Activated T-cell treated with anti-CD3 and anti-CD28 coated beads for 1 hour (primary cell): ENCODE measurements around the gene KIF21A.

Source experiments
- DNase-seq: peaks from one replicate; pipeline ENCODE4 v3.0.0-alpha.2; 2020; ENCODE audit warnings: low read depth

The KIF21A gene

DNA sequence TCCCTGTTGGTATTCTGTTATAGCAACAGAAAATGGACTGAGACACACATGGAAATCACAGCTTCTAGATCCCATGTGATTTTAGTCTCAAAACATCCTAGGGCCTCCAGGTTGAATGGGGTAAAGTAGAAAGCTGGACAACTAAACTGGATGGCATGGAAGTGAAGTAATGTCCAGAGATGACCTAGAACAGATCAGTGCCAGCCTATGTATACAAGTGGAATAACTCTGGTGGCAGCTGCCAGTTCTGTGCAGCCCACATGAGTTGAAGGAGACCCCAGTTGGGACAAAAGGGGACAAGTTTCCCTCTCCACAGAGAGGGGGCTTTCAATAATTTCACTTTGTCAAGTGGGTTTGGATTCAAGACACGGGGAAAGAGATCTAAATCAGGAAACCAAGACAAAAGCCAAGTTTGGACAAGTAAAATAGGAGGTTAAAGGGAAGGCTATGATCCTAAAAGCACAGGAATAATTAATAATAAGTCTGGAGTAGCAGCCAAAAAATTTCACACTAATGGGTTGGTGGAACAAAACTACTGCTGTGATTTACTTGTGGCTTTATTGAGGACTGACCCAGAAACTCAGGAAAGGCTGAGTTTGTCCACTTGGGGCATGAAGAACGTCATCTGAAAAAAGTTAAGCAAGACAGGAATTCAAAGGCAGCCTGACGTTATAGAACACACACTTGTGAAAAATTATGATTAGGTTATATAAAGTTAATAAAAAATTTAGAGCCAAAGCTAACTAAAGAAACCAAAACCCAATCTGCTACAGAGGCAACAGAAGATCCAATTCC lies 11.7 kb downstream of the KIF21A start:
- no peak for DNase-seq

DNA sequence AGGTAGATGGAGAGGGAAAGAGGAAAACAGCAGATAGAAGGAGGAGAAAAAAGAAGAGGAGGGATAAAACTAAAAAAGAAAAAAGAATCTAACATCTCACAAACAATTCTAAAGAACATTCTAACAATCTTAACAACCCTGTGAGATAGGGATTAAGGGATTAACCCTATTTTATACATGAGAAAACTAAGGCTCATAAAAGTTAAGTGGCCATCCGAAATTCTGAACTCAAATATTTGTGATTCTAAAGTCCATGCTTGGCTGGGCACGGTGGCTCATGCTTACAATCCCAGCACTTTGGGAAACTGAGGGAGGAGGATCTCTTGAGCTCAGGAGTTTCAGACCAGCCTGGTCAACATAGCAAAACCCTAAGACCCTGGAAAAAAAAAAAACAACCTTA lies 13.1 kb downstream of the KIF21A start:
- DNase-seq: no peak

DNA sequence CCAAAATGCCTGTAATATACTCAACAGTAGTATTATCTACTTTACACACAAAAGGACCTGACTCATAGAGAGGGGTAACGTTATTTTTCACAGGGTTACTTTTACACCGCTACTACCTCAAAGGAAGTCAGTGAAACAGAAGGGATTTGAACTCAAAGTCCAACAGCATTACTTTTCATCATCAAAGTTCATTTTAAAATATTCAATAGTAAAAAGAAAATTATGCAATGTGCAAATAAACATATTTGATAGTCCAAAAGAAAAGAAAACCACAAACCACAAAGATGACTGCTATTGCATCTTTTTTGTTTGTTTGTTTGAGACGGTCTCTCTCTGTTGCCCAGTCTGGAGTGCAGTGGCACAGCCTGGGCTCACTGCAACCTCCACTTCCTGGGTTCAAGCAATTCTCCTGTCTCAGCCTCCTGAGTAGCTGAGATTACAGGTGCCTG lies 15.5 kb downstream of the KIF21A start:
- no peak for DNase-seq

DNA sequence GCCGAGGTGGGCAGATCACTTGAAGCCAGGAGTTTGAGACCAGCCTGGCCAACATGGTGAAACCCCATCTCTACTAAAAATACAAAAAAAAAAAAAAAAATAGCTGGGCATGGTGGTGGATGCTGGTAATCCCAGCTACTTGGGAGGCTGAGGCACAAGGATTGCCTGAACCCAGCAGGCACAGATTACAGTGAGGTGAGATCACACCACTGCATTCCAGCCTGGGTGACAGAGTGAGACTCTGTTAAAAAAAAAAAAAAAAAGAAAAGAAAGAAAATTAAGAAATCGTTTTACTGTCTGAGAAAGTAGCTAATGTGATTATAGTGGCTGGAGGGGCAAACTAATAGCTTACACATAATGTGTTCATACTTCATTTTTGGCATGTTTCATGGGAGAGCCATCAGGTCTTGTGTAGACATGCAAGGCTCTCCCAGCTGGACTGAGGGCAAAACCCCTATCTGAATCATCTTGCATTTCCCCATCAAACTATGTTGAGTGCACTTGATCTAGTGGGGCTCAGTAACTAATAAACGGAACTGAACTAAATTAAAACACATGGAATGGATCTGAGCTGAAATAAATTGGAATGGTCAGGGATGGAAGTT lies 16.2 kb downstream of the KIF21A start:
- no peak for DNase-seq

DNA sequence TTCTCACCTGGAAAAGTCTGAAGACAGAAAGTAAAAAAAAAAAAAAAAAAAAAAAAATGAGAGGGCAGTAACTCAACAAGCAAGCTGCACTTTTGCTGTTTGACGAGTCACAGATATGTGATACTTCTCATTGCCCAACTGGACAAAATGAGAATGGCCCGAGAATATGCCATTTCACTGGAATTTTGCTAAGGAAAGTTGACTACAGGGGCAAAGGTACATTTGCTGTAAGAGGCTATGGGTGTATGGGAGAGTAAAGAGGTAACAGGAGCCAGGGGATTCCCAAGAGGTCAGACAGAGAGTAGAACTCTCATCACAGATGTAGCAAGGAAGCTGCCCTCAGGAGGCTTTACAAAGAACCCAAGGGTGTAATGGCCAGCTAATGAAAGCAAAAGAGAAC lies 22.9 kb downstream of the KIF21A start:
- DNase-seq: no peak

DNA sequence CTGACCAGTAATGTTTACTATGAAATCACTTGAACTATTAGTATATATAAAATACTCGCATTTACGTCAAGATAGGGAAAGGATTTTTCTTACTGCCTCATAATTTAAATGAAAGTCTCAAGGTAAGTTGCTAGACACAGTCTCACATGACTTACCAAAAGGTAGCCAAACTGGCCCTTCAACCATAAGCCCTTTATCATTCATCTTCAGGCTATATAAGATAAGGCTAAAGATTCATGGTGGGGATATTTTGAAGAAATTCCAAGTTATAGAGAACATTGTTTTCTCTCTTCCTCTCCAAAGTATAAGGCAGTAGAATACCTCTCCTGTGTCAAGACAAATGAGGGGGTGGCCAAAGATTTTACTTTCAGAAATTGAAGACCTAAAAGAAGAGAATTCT lies 23.4 kb downstream of the KIF21A start:
- no peak for DNase-seq

GRCh38 chr12:39417916-39418315 lies 25.0 kb downstream of the KIF21A start:
- DNase-seq: no peak

DNA sequence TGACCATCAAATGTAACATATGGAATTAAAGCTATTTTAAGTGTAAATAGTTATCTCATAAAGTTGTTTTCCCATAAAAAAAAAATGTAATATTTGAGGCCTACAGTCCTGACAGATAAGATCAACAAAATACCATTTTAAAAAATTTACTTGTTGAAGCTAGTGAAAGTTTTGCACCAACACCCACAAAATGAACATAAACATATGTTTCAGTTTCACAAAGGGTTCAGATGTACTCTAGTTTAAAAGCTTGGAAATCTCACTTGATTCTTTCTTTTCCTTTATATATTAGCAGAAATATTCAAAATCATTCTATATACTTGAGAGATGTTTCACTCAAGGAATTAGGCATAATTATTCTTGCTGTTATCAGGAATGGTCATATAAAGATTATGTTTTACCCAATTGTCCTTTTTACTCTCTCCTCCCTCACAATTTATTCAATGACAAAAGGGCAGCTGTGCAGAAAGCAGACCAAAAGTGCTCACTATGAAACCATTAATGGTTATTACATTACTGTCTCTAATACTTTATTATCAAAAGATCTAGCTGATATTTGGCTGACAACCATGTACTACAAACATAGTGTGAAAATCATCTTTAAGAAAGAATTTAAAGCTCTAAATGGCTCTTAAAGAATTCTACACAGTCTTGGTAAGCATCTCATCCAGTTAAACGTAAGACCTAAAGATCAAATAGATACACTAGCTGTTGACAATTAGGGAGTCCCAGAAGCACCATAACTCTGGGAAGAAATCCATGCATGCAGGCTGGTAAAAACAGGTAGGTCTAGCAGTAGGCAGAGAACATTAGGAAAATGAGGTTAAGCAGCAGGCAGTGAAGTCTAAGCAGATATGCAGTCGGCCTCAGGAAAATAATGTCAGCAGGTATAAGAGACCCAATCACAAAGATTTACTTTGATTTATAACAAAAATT lies 28.8 kb downstream of the KIF21A start:
- DNase-seq: no peak

DNA sequence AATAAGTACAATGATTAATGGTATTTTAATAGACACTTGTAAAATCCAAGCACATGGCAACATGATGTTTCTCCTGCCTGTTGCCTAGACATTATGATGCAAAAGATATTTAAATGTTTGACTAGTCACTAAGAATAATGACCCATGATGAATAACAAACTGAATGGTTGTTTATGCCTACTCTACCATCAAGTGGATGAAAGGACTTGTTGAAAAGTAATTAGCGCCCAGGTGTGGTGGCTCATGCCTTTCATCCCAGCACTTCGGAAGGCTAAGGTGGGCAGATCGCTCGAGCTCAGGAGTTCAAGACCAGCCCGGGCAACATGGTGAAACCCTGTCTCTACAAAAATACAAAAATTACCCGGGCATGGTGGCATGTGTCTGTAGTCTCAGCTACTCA lies 30.7 kb downstream of the KIF21A start:
- no peak for DNase-seq

GRCh38 chr12:39406262-39406661 lies 36.7 kb downstream of the KIF21A start:
- DNase-seq: no peak

GRCh38 chr12:39405580-39405979 lies 37.3 kb downstream of the KIF21A start:
- no peak for DNase-seq

GRCh38 chr12:39404000-39404399 lies 38.9 kb downstream of the KIF21A start:
- DNase-seq: no peak

GRCh38 chr12:39403376-39403775 lies 39.5 kb downstream of the KIF21A start:
- no peak for DNase-seq

GRCh38 chr12:39402922-39403321 lies 40.0 kb downstream of the KIF21A start:
- DNase-seq: no peak

GRCh38 chr12:39401459-39401858 lies 41.5 kb downstream of the KIF21A start:
- DNase-seq: no peak

DNA sequence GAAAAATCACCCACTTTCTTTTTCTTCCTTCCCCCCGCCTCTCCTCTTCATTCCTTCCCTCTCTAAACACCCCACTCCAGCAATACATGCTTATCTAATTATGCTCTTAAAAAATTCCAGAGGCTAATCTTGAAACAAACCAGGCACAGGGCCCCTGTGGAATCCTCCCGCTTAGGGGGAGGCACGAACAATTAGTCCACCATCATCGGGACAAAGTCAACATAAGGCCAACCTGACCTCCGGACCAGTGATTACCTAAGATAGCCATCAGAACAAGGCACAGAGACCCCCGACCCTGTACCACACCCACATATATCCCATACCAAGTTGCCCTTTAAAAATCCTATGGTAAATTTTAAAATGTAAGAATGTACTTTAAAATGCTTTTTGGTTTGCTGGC lies 47.1 kb downstream of the KIF21A start:
- no peak for DNase-seq

DNA sequence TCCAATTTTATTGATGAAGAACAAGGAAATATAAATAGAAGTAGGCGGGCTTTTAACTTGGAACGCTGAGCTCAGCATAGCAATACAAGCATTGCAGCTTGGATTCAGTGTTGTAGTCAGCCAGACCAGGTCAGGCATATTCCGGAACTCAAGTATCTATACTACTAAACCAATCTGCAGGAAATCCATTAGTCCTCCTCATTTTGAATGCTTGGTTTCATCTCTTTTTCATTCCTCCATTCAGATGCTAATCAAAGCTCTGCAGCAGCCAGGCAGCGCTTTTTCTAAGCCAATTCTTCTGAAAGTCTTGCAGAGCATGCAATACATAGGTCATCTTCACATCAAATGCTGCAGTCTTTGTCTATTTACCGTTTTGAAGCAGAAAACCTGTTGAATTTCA lies 49.0 kb downstream of the KIF21A start:
- no peak for DNase-seq

DNA sequence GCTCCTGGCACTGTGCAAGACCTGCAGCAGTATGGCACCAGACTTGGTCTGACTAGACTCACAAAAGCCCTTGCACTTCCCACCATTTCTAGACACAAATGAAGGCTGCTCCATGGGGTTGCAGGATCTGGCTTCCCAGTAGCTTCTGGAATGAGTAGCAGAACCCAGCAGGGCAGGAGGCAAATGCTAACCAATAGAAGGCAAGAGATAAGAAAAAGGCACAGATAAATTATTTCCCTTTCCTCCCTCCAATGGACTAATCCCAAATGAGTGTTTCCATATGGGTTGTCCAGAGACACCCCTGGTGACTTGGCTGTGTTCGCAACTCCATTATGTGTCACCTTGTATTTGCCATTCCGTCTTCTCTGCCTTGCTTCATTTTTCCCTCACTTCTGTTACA lies 49.7 kb downstream of the KIF21A start:
- no peak for DNase-seq

DNA sequence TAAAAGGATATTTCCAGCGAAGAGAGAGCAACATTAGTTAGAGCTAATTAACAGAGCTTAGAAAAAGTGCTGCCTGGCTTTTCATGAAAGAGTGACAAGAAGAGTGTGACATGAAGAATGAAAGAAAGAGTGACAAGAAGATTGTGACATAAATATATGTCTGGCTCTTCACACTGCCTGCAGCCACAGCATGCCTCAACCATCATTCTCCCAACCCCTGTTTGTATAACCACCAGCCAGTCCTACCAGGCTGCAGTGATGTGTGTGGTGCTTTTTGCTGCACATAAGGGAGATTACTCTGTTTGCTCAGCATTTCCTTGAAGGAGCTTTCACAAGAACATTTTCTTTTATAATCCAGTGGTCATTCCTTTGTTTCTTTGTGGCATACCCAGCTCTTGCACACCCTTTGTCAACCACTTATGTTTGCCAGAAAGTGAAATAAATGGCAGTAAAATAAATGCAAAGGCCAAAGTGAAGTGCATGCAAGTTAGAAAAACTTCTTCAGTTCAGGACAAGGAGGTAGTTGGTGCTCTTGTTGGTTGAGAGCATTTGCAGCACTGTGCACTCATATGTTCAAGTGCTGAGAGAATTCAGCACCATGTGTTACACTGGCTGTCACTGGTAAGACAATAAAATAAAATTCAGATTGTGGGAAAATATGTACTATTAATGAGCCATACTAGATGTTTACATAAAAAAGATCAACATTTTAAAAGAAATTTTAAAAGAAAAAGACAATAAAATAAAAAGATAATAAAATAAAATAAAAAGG lies 50.6 kb downstream of the KIF21A start:
- DNase-seq: no peak

- no peak for DNase-seq
Observed at GRCh38 chr12:39390752-39391151, 52.2 kb downstream of the KIF21A start.

DNA sequence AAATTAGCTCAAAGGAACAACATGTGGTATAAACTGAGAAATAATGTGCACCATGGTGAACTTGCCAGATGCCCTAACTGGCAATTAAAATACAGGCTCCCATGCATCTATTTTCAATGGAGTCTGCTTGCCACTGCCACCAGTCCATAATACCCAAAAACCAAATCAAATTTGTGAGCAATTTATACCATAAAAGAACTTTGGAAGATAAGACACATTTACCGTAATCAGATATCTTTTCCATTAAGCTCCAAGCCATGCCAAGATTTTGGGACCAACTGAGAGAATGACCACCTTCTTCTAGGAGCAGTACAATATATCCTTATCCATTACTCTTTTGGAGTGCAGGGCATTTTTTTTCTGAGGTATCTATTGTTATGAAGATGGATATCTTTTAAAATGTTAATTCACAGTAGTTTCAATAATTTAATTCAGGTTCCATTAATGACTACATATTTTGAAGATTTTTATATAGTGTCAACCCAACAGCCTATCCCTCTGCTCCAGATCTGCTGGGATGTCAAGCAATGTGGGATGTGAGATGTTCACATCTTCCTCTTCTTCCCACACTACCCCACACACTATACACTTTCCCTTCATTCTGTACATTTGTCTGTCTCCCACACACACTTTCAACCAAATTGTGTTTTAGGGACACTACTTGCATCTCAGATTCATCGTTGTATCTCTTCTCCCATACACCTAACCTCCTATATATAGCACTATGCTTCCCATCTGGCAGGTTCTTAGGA lies 53.3 kb downstream of the KIF21A start:
- DNase-seq: no peak
